GM19240 (cell line): ENCODE measurements around the gene NACA2.
A peak's percentile ranks its signal among the peaks of the same experiment; 100 is the strongest.
"Not testable (repeated sequence)": the region's sequence is repeated elsewhere in the genome, so short reads cannot be mapped to it uniquely, and the experiment has no call there.

ENCODE experiments used
- DNase-seq: peaks from one replicate; pipeline ENCODE4 v3.0.0; 2011; ENCODE audit warnings: low spot score; ENCODE audit not compliant: insufficient read length

The NACA2 gene

GRCh38 chr17:61600621-61601020, 9.6 kb upstream of the NACA2 start:
- DNase-seq = no peak

- no peak for DNase-seq
These were observed 8.6 kb upstream of the NACA2 start for GRCh38 chr17:61599608-61600007.

GRCh38 chr17:61598014-61598413, 7.0 kb upstream of the NACA2 start:
- no peak for DNase-seq

GRCh38 chr17:61597607-61598006, 6.6 kb upstream of the NACA2 start:
- DNase-seq = no peak

- no peak for DNase-seq
These were observed 4.6 kb upstream of the NACA2 start for GRCh38 chr17:61595418-61596186.

- DNase-seq = no peak
These were observed 3.3 kb upstream of the NACA2 start for GRCh38 chr17:61594294-61594825.

GRCh38 chr17:61593426-61593825, 2.4 kb upstream of the NACA2 start:
- no peak for DNase-seq

GRCh38 chr17:61591930-61592329, 911 bp upstream of the NACA2 start:
- no peak for DNase-seq

- no peak for DNase-seq
These were observed 1.0 kb downstream of the NACA2 start for GRCh38 chr17:61589990-61590389.

GRCh38 chr17:61587807-61588660, 3.0 kb downstream of the NACA2 start:
- no peak for DNase-seq

GRCh38 chr17:61587242-61587641, 3.8 kb downstream of the NACA2 start:
- DNase-seq = no peak

- DNase-seq = not testable (repeated sequence)
These were observed 4.4 kb downstream of the NACA2 start for GRCh38 chr17:61586622-61587021.

GRCh38 chr17:61586031-61586566, 4.9 kb downstream of the NACA2 start:
- no peak for DNase-seq

GRCh38 chr17:61584866-61585265, 6.2 kb downstream of the NACA2 start:
- DNase-seq = no peak

- DNase-seq = no peak
These were observed 6.8 kb downstream of the NACA2 start for GRCh38 chr17:61584266-61584665.

- no peak for DNase-seq
These were observed 7.3 kb downstream of the NACA2 start for GRCh38 chr17:61583660-61584264.

- DNase-seq = peak; percentile 7
These were observed 7.8 kb downstream of the NACA2 start for GRCh38 chr17:61583242-61583641.

GRCh38 chr17:61582593-61582992, 8.4 kb downstream of the NACA2 start:
- DNase-seq = no peak

- DNase-seq = no peak
These were observed 9.2 kb downstream of the NACA2 start for GRCh38 chr17:61581611-61582349.

GRCh38 chr17:61580502-61580901, 10.5 kb downstream of the NACA2 start:
- DNase-seq = no peak

GRCh38 chr17:61579961-61580360, 11.1 kb downstream of the NACA2 start:
- DNase-seq = no peak
